MCF 10A (cell line): ENCODE data around the gene GJB4. TPM values are rescaled to one million over a fixed set of nuclear protein-coding genes. Genes with fewer than 3 reads are reported as not detected.
A peak's percentile ranks its signal among the peaks of the same experiment; 100 is the strongest.
"Not testable (repeated sequence)": the region's sequence is repeated elsewhere in the genome, so short reads cannot be mapped to it uniquely, and the experiment has no call there.

Source experiments
- BruUV-seq: library from RNA; stranded (reverse); fragments of 400-500 nt; replicated peaks from 2 replicates; lab custom pipeline; 2021; lab: Mats Ljungman, UMichigan
- CTCF ChIA-PET: fragments of 300-600 bp; sonication (Branson Sonifier 250); formaldehyde crosslinking; extraction: SDS; loops from one replicate; lab custom pipeline; 2021; ENCODE audit warnings: antibody characterized with exemption, inconsistent platforms; lab: Yijun Ruan, JAX
- POLR2A ChIA-PET: fragments of 300-600, 350-650 bp; sonication (Branson Sonifier 250); formaldehyde crosslinking; extraction: SDS; loops from one replicate; lab custom pipeline; 2020; ENCODE audit warnings: antibody characterized with exemption, inconsistent platforms; lab: Yijun Ruan, JAX
- DNase-seq: peaks from one replicate; pipeline ENCODE4 v3.0.0-alpha.2; 2018; ENCODE audit not compliant: unreplicated experiment
- H3K27ac Mint-ChIP-seq: one replicate; pipeline ENCODE4 v1.8.0; 2022; ENCODE audit warnings: mild to moderate bottlenecking, low read depth, mixed read lengths; ENCODE audit not compliant: unreplicated experiment
- H3K27me3 Mint-ChIP-seq: one replicate; pipeline ENCODE4 v1.8.0; 2022; ENCODE audit warnings: mixed read lengths; ENCODE audit not compliant: insufficient read depth, unreplicated experiment
- H3K36me3 Mint-ChIP-seq: one replicate; pipeline ENCODE4 v1.8.0; 2022; ENCODE audit warnings: mild to moderate bottlenecking, moderate library complexity, mixed read lengths; ENCODE audit not compliant: insufficient read depth, unreplicated experiment
- H3K4me1 Mint-ChIP-seq: one replicate; pipeline ENCODE4 v1.8.0; 2022; ENCODE audit warnings: mixed read lengths; ENCODE audit not compliant: insufficient read depth, unreplicated experiment
- H3K4me3 Mint-ChIP-seq: one replicate; pipeline ENCODE4 v1.8.0; 2022; ENCODE audit warnings: mild to moderate bottlenecking, moderate library complexity, mixed read lengths; ENCODE audit not compliant: unreplicated experiment
- H3K9me3 Mint-ChIP-seq: one replicate; pipeline ENCODE4 v1.8.0; 2022; ENCODE audit warnings: mixed read lengths; ENCODE audit not compliant: unreplicated experiment
- CTCF ChIP-seq: fragments of 200-600 bp; IDR thresholded peaks from one replicate; pipeline ENCODE4 v1.8.0; 2022; ENCODE audit warnings: antibody characterized with exemption, mild to moderate bottlenecking; ENCODE audit not compliant: unreplicated experiment
- intact Hi-C: fragments of 100-400 bp; cut with micrococcal nuclease; formaldehyde crosslinking; loops from 2 replicates; pipeline ENCODE4 v1.14.1; 2022
- total RNA-seq: library from RNA; stranded (reverse); gene quantifications from 2 replicates; pipeline ENCODE4 v1.2.3, GENCODE V29; 2022

The GJB4 gene
- total RNA-seq, 1 experiment from 2014 or later: 0.28 TPM

GRCh38 chr1:34770891-34771504 lies 11.5 kb downstream of the GJB4 start:
- no peaks in the 10 kb centered on the region for H3K4me1 Mint-ChIP-seq
- CTCF ChIA-PET: interaction anchor here (0.6 to 1.6 kb wide), 8 partner anchors 10 to 805 kb away, joined by 3 to 6 read pairs (median 3); partner anchors contain the start of genes GJB3, SMIM12 and ZMYM1
- no peak overlapping the region for H3K27ac Mint-ChIP-seq
- no peaks in the 10 kb centered on the region for H3K9me3 Mint-ChIP-seq
- H3K27me3 Mint-ChIP-seq: no peaks in the 10 kb centered on the region
- H3K36me3 Mint-ChIP-seq: no peaks in the 10 kb centered on the region
- no peak overlapping the region for H3K4me3 Mint-ChIP-seq
- POLR2A ChIA-PET: interaction anchor here (1.2 to 3.7 kb wide), 2 partner anchors 9 to 16 kb away, joined by 8 to 23 read pairs; partner anchors contain the start of genes GJB3 and GJB5
- intact Hi-C loops: no loop called here
- DNase-seq: peak; percentile 47
- no TSS peak for BruUV-seq
- no peak for TF ChIP-seq CTCF

- BruUV-seq: no TSS peak
- no peak for DNase-seq
- Mint-ChIP-seq H3K9me3 (no peaks in the 10 kb centered on the region), H3K4me1 (no peaks in the 10 kb centered on the region), H3K4me3 (no peak overlapping the region), H3K36me3 (no peaks in the 10 kb centered on the region), H3K27me3 (no peaks in the 10 kb centered on the region), H3K27ac (no peak overlapping the region)
- ChIA-PET POLR2A (interaction anchor here (1.2 to 3.7 kb wide), 3 partner anchors 9 to 17 kb away, joined by 7 to 23 read pairs (median 8); partner anchors contain the start of genes GJB3 and GJB5), CTCF (interaction anchor here (0.6 to 1.5 kb wide), 8 partner anchors 9 to 806 kb away, joined by 3 to 6 read pairs (median 3); partner anchors contain the start of genes GJB3, SMIM12 and ZMYM1)
- intact Hi-C loops: no loop called here
- no peak for TF ChIP-seq CTCF
These were observed 12.2 kb downstream of the GJB4 start for GRCh38 chr1:34771573-34772371.

GRCh38 chr1:34773114-34773513 lies 13.6 kb downstream of the GJB4 start:
- H3K4me3 Mint-ChIP-seq, intact Hi-C loops, H3K9me3 Mint-ChIP-seq, BruUV-seq, H3K27me3 Mint-ChIP-seq, DNase-seq, H3K4me1 Mint-ChIP-seq, H3K27ac Mint-ChIP-seq, H3K36me3 Mint-ChIP-seq: not testable (repeated sequence)
- POLR2A ChIA-PET: interaction anchor here (0.9 to 1.4 kb wide), 2 partner anchors 18 to 19 kb away, joined by 3 to 7 read pairs; partner anchors contain the start of gene GJB5
- CTCF ChIA-PET: interaction anchor here (0.7 to 1.7 kb wide), 3 partner anchors 9 to 75 kb away, joined by 3 to 6 read pairs (median 3); no protein-coding TSS in a partner anchor

- Mint-ChIP-seq H3K4me1 (peaks cover 22% of the 10 kb centered on the region), H3K27ac (no peak overlapping the region), H3K27me3 (no peaks in the 10 kb centered on the region), H3K9me3 (no peaks in the 10 kb centered on the region), H3K36me3 (no peaks in the 10 kb centered on the region), H3K4me3 (no peak overlapping the region)
- ChIA-PET CTCF (no interaction called here), POLR2A (no interaction called here)
- BruUV-seq: no TSS peak
- intact Hi-C loops: no loop called here
- no peak for TF ChIP-seq CTCF
- no peak for DNase-seq
These were observed 15.4 kb downstream of the GJB4 start for GRCh38 chr1:34774957-34775356.
